ENCODE measurements around the gene CNTN2.

Gene CNTN2, protein sequence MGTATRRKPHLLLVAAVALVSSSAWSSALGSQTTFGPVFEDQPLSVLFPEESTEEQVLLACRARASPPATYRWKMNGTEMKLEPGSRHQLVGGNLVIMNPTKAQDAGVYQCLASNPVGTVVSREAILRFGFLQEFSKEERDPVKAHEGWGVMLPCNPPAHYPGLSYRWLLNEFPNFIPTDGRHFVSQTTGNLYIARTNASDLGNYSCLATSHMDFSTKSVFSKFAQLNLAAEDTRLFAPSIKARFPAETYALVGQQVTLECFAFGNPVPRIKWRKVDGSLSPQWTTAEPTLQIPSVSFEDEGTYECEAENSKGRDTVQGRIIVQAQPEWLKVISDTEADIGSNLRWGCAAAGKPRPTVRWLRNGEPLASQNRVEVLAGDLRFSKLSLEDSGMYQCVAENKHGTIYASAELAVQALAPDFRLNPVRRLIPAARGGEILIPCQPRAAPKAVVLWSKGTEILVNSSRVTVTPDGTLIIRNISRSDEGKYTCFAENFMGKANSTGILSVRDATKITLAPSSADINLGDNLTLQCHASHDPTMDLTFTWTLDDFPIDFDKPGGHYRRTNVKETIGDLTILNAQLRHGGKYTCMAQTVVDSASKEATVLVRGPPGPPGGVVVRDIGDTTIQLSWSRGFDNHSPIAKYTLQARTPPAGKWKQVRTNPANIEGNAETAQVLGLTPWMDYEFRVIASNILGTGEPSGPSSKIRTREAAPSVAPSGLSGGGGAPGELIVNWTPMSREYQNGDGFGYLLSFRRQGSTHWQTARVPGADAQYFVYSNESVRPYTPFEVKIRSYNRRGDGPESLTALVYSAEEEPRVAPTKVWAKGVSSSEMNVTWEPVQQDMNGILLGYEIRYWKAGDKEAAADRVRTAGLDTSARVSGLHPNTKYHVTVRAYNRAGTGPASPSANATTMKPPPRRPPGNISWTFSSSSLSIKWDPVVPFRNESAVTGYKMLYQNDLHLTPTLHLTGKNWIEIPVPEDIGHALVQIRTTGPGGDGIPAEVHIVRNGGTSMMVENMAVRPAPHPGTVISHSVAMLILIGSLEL

GRCh38 chr1:205042911-205043806 lies at the start of gene CNTN2:
Gene CNTN2 (plus strand): TSS chr1:205043212. CDS start chr1:205053186, 9,974 bp downstream.
- DNase-seq, result no peak

DNA sequence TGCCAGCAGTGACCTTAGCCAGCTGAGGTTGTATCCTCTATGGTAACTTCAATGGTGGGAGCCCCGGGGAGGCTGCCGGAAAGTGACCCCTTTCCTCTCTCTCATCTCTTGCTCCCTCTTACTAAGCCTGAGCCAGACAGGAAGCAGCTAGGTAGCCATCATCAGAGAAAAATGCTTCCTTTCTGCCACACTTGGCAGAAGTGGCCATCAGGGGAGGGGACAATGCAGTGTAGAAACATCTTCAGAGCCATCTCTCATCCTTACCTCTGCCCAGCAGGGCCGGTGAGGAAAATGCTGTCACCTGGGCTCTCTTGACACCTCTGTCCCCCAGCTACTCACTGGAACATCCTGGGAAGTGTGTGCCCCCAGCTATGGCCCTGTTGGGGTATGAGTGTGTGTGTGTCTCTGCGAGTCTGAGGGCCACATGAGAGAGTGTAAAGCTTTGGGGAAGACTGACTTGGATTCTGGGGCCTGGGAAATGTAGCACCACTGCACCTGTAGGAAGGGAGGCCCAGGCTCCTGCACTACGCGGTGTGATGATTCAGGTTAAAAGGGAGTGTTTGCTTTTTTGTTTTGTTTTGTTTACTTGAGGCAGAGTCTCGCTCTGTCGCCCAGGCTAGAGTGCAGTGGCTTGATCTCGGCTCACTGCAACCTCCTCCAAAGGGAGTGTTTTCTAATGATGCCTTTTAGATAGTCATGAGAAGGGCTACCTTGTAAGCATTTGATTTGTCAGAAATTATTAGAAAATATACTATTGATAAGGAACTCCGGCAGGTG lies 48.7 kb upstream of the CNTN2 start:
- no peak for DNase-seq

GRCh38 chr1:204996981-204997380 lies 46.0 kb upstream of the CNTN2 start:
- peak; percentile 8 for DNase-seq

GRCh38 chr1:204997591-204998355 lies 45.2 kb upstream of the CNTN2 start:
- no peak for DNase-seq

DNA sequence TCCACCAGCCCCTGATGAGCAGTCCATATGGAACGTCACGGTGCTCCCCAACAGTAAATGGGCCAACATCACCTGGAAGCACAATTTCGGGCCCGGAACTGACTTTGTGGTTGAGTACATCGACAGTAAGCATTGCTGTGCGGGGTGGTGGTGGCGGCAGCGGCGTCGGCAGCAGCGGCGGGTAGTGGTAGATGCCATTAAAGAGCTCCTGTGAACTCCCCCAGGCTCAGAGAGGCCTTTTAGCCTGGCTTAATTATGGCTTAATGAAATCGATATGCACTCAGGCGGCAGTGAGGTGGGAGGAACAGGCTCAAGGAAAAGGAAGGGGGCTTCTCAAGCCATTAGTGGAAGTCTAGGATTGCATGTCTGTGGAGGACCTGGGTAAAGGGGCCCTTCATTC lies 41.9 kb upstream of the CNTN2 start:
- DNase-seq, result no peak

GRCh38 chr1:205002705-205003104 lies 40.3 kb upstream of the CNTN2 start:
- DNase-seq, result no peak

GRCh38 chr1:205003358-205004131 lies 39.5 kb upstream of the CNTN2 start:
- DNase-seq, result no peak

DNA sequence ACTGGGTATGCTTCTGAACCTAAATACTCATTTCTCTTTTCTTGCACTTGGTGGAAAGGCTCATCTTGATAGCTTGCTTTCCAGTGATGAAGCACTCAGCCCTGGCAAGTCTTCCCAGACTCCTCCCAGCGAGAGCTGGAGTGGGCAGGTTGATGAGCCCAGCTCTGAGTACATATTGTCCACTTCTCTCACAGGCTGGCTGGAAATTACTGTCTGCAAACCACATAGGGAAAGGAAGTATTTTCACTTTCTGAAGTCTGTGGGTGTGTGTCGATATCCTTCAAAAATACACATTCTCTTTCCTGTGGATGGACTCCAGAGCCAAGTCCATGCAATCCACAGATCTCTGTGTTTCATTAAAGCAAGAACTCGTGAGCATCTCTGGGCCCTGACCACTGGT lies 38.7 kb upstream of the CNTN2 start:
- no peak for DNase-seq

- no peak for DNase-seq
Measured at GRCh38 chr1:205008896-205009295, 34.1 kb upstream of the CNTN2 start.

DNA sequence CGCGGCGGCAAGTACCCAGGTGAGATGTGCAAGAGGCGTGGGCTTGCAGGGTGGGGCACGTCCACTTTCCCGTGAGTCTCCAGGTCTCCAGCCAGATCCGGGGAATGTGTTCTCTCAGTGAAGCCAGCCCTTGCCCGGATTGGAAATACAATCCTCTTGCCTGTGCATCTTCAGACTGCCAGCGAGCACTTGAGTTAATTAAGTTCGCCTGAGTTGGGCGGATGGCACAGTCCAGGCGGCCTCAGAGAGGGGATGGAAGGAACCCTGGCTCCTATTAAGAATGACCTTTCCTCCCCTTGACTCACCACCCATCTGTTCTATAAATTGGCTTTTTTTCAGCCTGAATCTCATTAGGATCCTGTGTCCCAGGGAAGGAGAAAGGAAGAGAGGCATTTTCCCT lies 33.3 kb upstream of the CNTN2 start:
- DNase-seq, result no peak

DNA sequence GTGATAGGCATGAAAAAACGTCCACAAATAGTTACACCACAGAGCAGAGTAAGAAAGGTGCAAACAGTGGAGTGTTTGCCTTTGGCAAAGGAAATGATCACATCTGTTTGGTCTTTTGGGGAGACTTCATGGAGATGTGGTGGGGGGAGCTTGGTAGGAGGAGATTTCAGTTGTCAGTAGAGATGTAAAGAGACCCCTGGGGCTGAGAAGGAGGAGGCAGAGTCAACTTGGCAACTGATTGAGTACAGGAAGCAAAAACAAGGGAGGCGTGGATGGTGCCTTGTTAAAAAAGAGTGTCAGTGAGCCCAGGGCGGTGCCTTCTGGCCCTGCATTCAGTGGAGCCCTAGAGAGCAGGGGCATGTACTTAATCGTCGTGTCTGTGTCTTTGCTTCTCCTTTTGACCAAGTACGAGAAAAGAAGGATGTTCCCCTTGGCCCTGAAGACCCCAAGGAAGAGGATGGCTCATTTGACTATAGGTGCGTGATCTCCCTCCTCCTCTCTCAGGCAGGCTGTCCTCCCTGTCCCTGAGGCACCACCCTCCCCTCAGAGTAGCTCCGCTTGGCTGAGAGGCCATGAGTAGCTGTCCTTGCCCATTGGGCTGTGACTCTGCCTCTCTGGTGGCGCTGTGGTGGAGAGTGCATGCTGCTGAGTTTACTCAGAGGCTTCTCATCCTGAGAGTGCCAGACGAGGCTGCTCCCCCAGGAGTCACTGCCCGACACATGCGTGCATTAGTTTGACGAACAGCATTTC lies 30.4 kb upstream of the CNTN2 start:
- DNase-seq, result no peak

GRCh38 chr1:205013683-205014367 lies 29.2 kb upstream of the CNTN2 start:
- no peak for DNase-seq

DNA sequence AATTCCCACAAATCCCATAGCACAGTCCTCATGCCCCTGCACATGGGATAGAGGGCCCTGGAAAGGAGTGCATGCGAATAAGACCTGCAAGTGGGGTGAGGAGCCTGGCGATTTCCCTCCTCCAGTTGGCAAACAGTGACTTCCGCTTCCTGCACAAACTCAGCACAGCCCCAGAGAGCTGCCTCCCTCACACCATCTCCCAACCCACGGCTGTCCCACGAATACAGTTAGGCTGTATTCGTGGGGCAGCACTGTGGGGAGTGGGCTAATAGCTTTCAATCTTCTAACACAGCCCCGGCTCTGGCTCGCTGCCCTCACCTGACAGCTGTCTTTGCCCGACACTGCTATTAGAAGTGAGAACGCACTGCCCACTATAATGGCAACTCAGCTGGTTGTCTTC lies 28.2 kb upstream of the CNTN2 start:
- no peak for DNase-seq

DNA sequence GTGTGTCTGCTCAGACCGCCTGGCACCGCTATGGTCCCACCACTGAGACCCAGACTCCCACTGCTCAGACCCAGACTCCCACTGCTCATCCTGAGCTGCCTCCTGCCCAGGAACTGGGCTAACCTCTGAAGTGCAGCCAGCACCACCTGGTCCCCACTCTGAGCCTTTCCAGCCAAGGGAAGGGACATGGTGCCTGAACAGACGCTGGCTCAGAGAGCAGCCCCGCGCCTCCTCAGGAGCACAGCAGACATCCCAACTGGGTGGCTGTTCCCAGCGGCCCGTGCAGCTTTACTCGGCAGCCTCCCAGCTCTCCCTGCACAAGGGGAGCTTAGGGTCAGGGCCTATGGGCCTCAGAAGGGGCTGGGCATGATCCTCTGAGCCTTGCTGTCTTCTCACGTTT lies 27.8 kb upstream of the CNTN2 start:
- DNase-seq, result no peak

- DNase-seq, result no peak
Measured at GRCh38 chr1:205016075-205016474, 26.9 kb upstream of the CNTN2 start.

DNA sequence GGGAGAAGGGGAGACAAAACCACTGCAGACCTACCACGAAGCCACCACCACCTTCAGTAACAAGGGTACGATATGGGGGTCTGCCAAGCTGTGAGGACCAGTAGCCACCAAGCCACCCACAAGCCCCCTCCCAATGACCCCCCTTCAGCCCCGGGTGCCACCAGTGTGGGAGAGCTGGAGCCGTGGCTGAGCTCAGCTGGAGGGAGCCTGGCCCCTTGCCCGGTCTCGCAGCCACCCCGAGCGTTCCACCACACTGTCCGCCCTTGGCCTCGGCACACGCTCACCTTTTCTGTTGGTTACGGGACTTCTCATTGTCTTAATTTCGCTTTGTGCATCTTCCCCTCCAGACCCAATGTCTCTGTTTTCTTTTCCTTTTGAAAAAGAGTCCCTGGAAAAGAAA lies 26.4 kb upstream of the CNTN2 start:
- DNase-seq, result no peak

DNA sequence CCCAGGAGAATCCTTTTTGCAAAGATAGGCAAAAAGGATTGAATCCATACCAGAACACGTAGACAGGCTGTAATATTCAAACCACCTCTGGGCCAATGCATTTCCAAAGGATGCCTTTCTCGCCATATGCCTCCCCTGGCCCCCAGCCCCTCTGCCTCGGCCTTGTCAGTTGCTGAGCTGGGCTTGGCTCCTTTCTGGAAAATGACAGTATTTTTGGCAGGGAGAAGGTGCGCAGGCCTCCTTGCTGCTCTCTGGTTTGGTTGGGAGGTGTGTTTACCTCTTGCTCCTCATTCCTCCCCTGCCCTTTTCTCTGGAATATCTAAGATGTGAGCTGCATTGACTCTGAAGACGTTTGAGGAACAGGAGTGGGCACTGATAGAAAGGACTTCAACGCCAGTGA lies 26.0 kb upstream of the CNTN2 start:
- DNase-seq, result no peak

DNA sequence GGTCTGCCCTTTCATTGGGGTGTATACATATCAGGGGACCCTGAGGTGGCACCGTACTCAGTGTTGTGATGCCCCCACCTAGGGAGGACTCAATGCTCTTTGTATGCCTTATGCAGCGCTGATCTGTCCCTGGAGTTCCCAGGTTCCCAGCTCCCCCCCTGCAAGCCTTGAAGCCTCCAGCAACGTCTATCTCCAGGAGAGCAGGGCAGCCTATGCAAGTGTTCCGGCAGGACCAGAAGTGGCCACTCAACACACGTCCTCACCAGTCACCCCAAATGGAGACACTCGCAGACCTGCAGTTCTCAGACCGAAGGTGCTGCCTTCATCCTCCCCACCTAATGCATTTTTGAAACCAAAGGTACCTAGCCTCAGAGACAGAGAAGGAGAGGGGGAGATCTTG lies 25.2 kb upstream of the CNTN2 start:
- no peak for DNase-seq

- no peak for DNase-seq
Measured at GRCh38 chr1:205018381-205018780, 24.6 kb upstream of the CNTN2 start.

All from kidney glomerular epithelial cell (primary cell).